SH-SY5Y (cell line): ENCODE measurements around the gene MSI2.

Experiments
- GATA2 ChIP-seq: IDR thresholded peaks from 2 replicates; pipeline ENCODE4 v1.6.1; 2011; ENCODE audit warnings: mild to moderate bottlenecking, low read depth, low read length
- GATA3 ChIP-seq: IDR thresholded peaks from 2 replicates; pipeline ENCODE4 v1.6.1; 2011; ENCODE audit warnings: low read depth, mild to moderate bottlenecking, low read length, moderate library complexity

DNA sequence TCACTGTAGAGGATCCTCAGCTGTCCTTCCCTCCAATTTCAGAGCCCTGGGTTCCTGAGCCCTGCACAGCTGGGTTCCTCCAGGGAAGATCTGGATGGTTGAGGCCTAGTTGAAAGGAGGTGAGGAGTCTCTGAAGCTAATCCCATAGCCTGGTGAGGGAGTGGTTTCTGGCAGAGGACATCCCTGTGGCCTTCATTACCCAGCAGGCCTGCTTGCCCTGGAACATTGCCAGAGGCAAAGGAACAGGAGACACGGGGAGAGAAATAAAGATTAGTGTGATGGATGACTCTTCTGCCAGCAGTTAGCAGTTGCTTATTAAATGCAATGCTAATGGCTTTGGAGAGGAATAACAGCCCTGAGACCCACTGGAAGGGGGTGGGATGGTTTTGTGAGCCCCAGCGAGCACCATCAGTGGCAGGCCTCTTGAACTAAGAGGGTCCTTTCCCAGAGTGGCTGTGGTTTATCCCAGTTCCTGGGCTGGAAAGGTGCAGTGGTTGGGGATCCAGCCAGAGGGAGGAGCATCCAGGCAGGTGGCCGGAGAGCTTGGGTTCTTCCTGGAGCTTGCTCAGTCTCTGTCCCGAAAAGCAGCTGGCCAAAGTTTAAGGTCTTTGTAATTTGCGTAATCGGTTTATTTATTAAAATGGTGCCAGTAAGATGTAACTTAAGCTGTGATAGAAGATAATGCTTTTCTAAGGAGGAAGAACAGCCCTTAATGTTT, 279.1 kb downstream of the MSI2 start:
- TF ChIP-seq GATA2 (no peak), GATA3 (no peak)
